SK-N-MC (cell line): ENCODE measurements around the gene CRAT.

Experiments used
- EZH2 ChIP-seq: fragments of 200-600 bp; sonication (generic); IDR thresholded peaks from one replicate; pipeline ENCODE4 v1.6.1; 2017; ENCODE audit warnings: antibody characterized with exemption
- POLR2AphosphoS5 ChIP-seq: IDR thresholded peaks from 2 replicates; pipeline ENCODE4 v1.6.1; 2012; ENCODE audit warnings: mild to moderate bottlenecking, low read depth, low read length, borderline replicate concordance

DNA sequence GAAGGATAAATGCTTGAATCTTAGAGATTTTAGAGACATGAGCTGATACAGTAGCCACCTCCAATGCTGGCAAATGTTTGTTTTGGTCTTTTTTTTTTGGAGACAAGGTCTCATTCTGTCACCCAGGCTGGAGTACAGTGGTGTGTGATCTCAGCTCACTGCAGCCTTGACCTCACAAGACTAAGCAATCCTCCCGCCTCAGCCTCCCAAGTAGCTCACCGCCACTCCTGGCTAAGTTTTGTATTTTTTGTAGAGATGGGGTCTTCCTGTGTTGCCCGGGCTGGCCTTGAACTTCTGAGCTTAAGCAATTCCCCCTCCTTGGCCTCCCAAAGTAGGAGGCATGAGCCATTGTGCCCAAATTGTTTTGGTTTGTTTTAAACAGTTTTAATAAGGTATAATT lies 36.5 kb downstream of the CRAT start:
- no peak for TF ChIP-seq POLR2AphosphoS5
- no peak for TF ChIP-seq EZH2
